ENCODE data around the gene CCDC149. TPM values are rescaled to one million over a fixed set of nuclear protein-coding genes. Genes with fewer than 3 reads are reported as not detected.

The CCDC149 gene
- total and polyA plus RNA-seq, 2 of the 13 experiments (the other 11 are each of a cell fraction or from before 2014, with no cell fraction given) = 0.44 to 0.95 TPM

- TF ChIP-seq GFI1 (CRISPR knock-in tag; IDR thresholded peaks at IDR 0.05; ENCODE audit: borderline replicate concordance) (no peak), KDM5B (CRISPR knock-in tag; IDR thresholded peaks at IDR 0.05; ENCODE audit: borderline replicate concordance) (no peak), ELF1 (CRISPR knock-in tag; IDR thresholded peaks at IDR 0.05) (no peak), KDM2A (CRISPR knock-in tag; IDR thresholded peaks at IDR 0.05; ENCODE audit: borderline replicate concordance, low read depth) (no peak)
- TF ChIP-seq, protein P1, sequence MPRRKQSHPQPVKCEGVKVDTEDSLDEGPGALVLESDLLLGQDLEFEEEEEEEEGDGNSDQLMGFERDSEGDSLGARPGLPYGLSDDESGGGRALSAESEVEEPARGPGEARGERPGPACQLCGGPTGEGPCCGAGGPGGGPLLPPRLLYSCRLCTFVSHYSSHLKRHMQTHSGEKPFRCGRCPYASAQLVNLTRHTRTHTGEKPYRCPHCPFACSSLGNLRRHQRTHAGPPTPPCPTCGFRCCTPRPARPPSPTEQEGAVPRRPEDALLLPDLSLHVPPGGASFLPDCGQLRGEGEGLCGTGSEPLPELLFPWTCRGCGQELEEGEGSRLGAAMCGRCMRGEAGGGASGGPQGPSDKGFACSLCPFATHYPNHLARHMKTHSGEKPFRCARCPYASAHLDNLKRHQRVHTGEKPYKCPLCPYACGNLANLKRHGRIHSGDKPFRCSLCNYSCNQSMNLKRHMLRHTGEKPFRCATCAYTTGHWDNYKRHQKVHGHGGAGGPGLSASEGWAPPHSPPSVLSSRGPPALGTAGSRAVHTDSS (CRISPR knock-in tag; conservative IDR thresholded peaks at IDR 0.05) = no peak
Measured at GRCh38 chr4:24763631-24764297, 149.1 kb downstream of the CCDC149 start (continued).

Small RNAs within 50 kb of the gene (small RNA-seq; reads per million reads assigned to genes)
- 0 reads per million in 3 experiments for gene AC006390.1 (ENCODE audit: insufficient read depth in 2 of 3, insufficient read length in 3 of 3, low read depth in 2 of 3, low replicate concordance in 1 of 3)

Other genes with a start within 250 kb of the CCDC149 start
- not detected in 2 replicates for gene SOD3, start 117.5 kb downstream of the CCDC149 start, total RNA-seq (2016; rRNA removed; fragmentation: Illumina TruSeq; extraction: Trizol)
- 0.04 TPM in 1 of 2 replicates, not detected in the other for gene SOD3, start 117.5 kb downstream of the CCDC149 start, polyA plus RNA-seq (2011; rRNA removed)
- gene LGI2, start 117.9 kb upstream of the CCDC149 start, total RNA-seq (2016; rRNA removed; fragmentation: Illumina TruSeq; extraction: Trizol) = not detected in 2 replicates
- not detected in 2 replicates for gene LGI2, start 117.9 kb upstream of the CCDC149 start, polyA plus RNA-seq (2011; rRNA removed)
- 14.3 and 17.1 TPM in 2 replicates for gene SEPSECS, start 247.4 kb upstream of the CCDC149 start, total RNA-seq (2016; rRNA removed; fragmentation: Illumina TruSeq; extraction: Trizol)
- gene SEPSECS, start 247.4 kb upstream of the CCDC149 start, polyA plus RNA-seq (2011; rRNA removed) = 8.2 and 9.4 TPM in 2 replicates

All from HepG2 (cell line).